HepG2 (cell line): ENCODE data around the gene FYB1. TPM values are rescaled to one million over a fixed set of nuclear protein-coding genes. Genes with fewer than 3 reads are reported as not detected.

Source experiments
- ATAC-seq: fragments of 200-7000 bp; cut with Tn5 transposase; 3 replicates; pipeline ENCODE4 v1.9.1; 2020; ENCODE audit warnings: mild to moderate bottlenecking, moderate library complexity
- BruUV-seq: library from RNA; stranded (reverse); fragments of 400-500 nt; replicated peaks from 2 replicates; lab custom pipeline; 2021; lab: Mats Ljungman, UMichigan
- CTCF ChIA-PET: fragments of 300-600 bp; formaldehyde crosslinking; extraction: SDS; loops from one replicate; lab custom pipeline; 2021; ENCODE audit warnings: low total read pairs, inconsistent platforms, low intra/inter-chr PET ratio; lab: Yijun Ruan, JAX
- POLR2A ChIA-PET: fragments of 350-600 bp; sonication (Branson Sonifier 250); formaldehyde crosslinking; loops from one replicate; lab custom pipeline; 2020; ENCODE audit warnings: antibody characterized with exemption, inconsistent platforms; lab: Yijun Ruan, JAX
- DNase-seq: peaks from one replicate; pipeline ENCODE4 v3.0.0-alpha.2; 2015; ENCODE audit warnings: low spot score
- FAIRE-seq: peaks from 3 replicates; lab custom pipeline; 2011; peaks lifted over from hg19 to GRCh38; lab: Jason Lieb, UNC
- H2AFZ ChIP-seq: one replicate; pipeline ENCODE4 v1.6.1; 2011; ENCODE audit warnings: low read length, inconsistent platforms
- H3K27ac ChIP-seq: fragments of 300-600 bp; 3 replicates; pipeline ENCODE4 v1.8.0; 2011; ENCODE audit warnings: mixed run types, mild to moderate bottlenecking, mixed read lengths, low read length, inconsistent platforms; ENCODE audit not compliant: insufficient read depth; ENCODE audit errors: extremely low read length
- H3K27me3 ChIP-seq, 2 experiments: fragments of 200-600 bp in 1 of 2; 2 replicates in 1 of 2; 3 replicates in 1 of 2; pipeline versions ENCODE4 v1.6.0 to v1.8.0; 2011; ENCODE audit warnings: low read length in 2 of 2, mild to moderate bottlenecking in 2 of 2, moderate library complexity in 2 of 2, inconsistent platforms in 1 of 2; ENCODE audit not compliant: insufficient read depth in 2 of 2, control insufficient read depth in 1 of 2
- H3K36me3 ChIP-seq, 2 experiments: fragments of 200-600 bp in 1 of 2; replicated peaks in 1 of 2; 2 replicates in 1 of 2; 3 replicates in 1 of 2; pipeline versions ENCODE4 v1.5.1 to v1.8.0; 2011; ENCODE audit warnings: low read length in 2 of 2, inconsistent platforms in 1 of 2; ENCODE audit not compliant: insufficient read depth in 2 of 2, control insufficient read depth in 1 of 2
- H3K4me1 ChIP-seq: 2 replicates; pipeline ENCODE4 v1.5.1; 2012; ENCODE audit warnings: low read length, inconsistent platforms; ENCODE audit not compliant: insufficient read depth
- H3K4me2 ChIP-seq: 2 replicates; pipeline ENCODE4 v1.6.0; 2011; ENCODE audit warnings: low read depth, low read length, inconsistent platforms
- H3K4me3 ChIP-seq, 3 experiments: fragments of 200-600 bp in 1 of 3; sonication (generic), shearing (Covaris generic) in 1 of 3; replicated peaks in 1 of 3; 2 replicates each; pipeline ENCODE4 v1.5.1; 2011 to 2016; ENCODE audit warnings: low read length in 3 of 3, inconsistent platforms in 2 of 3, low read depth in 2 of 3, mild to moderate bottlenecking in 2 of 3, control low read depth in 1 of 3, mixed read lengths in 1 of 3; ENCODE audit not compliant: insufficient read depth in 1 of 3
- H3K79me2 ChIP-seq: one replicate; pipeline ENCODE4 v1.6.1; 2011; ENCODE audit warnings: low read length, inconsistent platforms; ENCODE audit not compliant: insufficient read depth
- H3K9ac ChIP-seq: 2 replicates; pipeline ENCODE4 v1.6.0; 2011; ENCODE audit warnings: mild to moderate bottlenecking, low read depth, low read length, inconsistent platforms; ENCODE audit not compliant: insufficient read depth
- H3K9me3 ChIP-seq: 2 replicates; pipeline ENCODE4 v1.5.1; 2012; ENCODE audit warnings: mild to moderate bottlenecking, low read length
- H4K20me1 ChIP-seq: 2 replicates; pipeline ENCODE4 v1.6.0; 2011; ENCODE audit warnings: inconsistent platforms, mild to moderate bottlenecking, low read length, moderate library complexity; ENCODE audit not compliant: insufficient read depth
- ATF7-NPFF ChIP-seq: sonication (generic); formaldehyde crosslinking; IDR thresholded peaks from 2 replicates; pipeline ENCODE4 v1.8.1; 2023; ENCODE audit warnings: mild to moderate bottlenecking, low read depth, missing genetic modification reagents, moderate library complexity
- CEBPG ChIP-seq: IDR thresholded peaks from 2 replicates; pipeline ENCODE4 v1.6.1; 2016
- CTCF ChIP-seq: sonication (generic); formaldehyde crosslinking; IDR thresholded peaks from 2 replicates; pipeline ENCODE4 v1.5.0; 2020; ENCODE audit warnings: mild to moderate bottlenecking, missing genetic modification reagents, moderate library complexity
- GATAD2A ChIP-seq: IDR thresholded peaks from 2 replicates; pipeline ENCODE4 v1.6.1; 2016
- PPARG ChIP-seq: conservative IDR thresholded peaks from 2 replicates; pipeline ENCODE4 v1.6.1; 2016; ENCODE audit warnings: missing biosample characterization, missing genetic modification reagents
- RAD21 ChIP-seq: fragments of 450-650 bp; formaldehyde crosslinking; IDR thresholded peaks from 2 replicates; pipeline ENCODE4 v1.5.0; 2020; ENCODE audit warnings: mild to moderate bottlenecking
- RFXANK ChIP-seq: IDR thresholded peaks from 2 replicates; pipeline ENCODE4 v1.6.1; 2016
- RXRB ChIP-seq: IDR thresholded peaks from 2 replicates; pipeline ENCODE4 v1.6.1; 2016; ENCODE audit warnings: borderline replicate concordance, missing genetic modification reagents, missing compliant biosample characterization
- SMAD3 ChIP-seq: sonication (generic); formaldehyde crosslinking; IDR thresholded peaks from 2 replicates; pipeline ENCODE4 v1.4.0; 2020; ENCODE audit warnings: missing genetic modification reagents
- SMC3 ChIP-seq: IDR thresholded peaks from 2 replicates; pipeline ENCODE4 v1.6.1; 2011; ENCODE audit warnings: low read length, improper control_type of control experiment
- SRSF1 ChIP-seq: fragments of 200-400 bp; formaldehyde crosslinking; optimal IDR thresholded peaks from 2 replicates; pipeline ENCODE3; 2017; ENCODE audit warnings: mild to moderate bottlenecking, low read depth, low read length, moderate library complexity
- STAG1 ChIP-seq: sonication (generic); formaldehyde crosslinking; IDR thresholded peaks from 2 replicates; pipeline ENCODE4 v1.4.0; 2020; ENCODE audit warnings: missing genetic modification reagents
- THAP11 ChIP-seq: IDR thresholded peaks from 2 replicates; pipeline ENCODE4 v1.6.1; 2016; ENCODE audit warnings: missing biosample characterization, missing genetic modification reagents
- ZFP36L2 ChIP-seq: sonication (generic); formaldehyde crosslinking; IDR thresholded peaks from 2 replicates; pipeline ENCODE4 v1.4.0; 2020; ENCODE audit warnings: missing genetic modification reagents
- ZMYM4 ChIP-seq: sonication (generic); formaldehyde crosslinking; IDR thresholded peaks from 2 replicates; pipeline ENCODE4 v1.8.1; 2023; ENCODE audit warnings: mild to moderate bottlenecking, missing genetic modification reagents
- ZNF33A ChIP-seq: sonication (generic); formaldehyde crosslinking; IDR thresholded peaks from 2 replicates; pipeline ENCODE4 v1.5.1; 2020; ENCODE audit warnings: missing genetic modification reagents, mild to moderate bottlenecking, moderate library complexity, borderline replicate concordance
- WGBS: methylation state at CpG from one replicate; pipeline ENCODE4 v1.1.6; 2017; ENCODE audit warnings: low lambda C conversion rate; 5-methylcytosine and 5-hydroxymethylcytosine counted together
- in situ Hi-C: cut with HindIII; loops from 2 replicates; pipeline ENCODE4 v1.10.0; 2017; ENCODE audit warnings: low pct_unique_long_range_greater_than_20kb; ENCODE audit not compliant: extremely low pct_ligation_motif_present
- intact Hi-C: fragments of 100-400 bp; cut with micrococcal nuclease; formaldehyde crosslinking; loops from one replicate; pipeline ENCODE4 v1.10.0; 2022; ENCODE audit not compliant: unreplicated experiment
- polyA plus RNA-seq, 8 experiments: library from polyadenylated mRNA; depleted of rRNA in 3 of 8; stranded (reverse) in 7 of 8; unstranded in 1 of 8; fragments of >200 nt; fragmentation: Illumina TruSeq in 4 of 8; extraction: Trizol in 4 of 8; gene quantifications; 2 replicates each; pipeline versions ENCODE4 v1.2.1 to v1.2.3, GENCODE V29; 2011 to 2016; ENCODE audit warnings: low read depth in 4 of 8, missing spikeins in 1 of 8, mixed read lengths in 1 of 8; ENCODE audit not compliant: insufficient read depth in 1 of 8
- total RNA-seq, 5 experiments: library from RNA; depleted of rRNA; stranded (reverse); fragments of >200 nt; fragmentation: Illumina TruSeq; extraction: Trizol; gene quantifications; 2 replicates each; pipeline ENCODE4 v1.2.3, GENCODE V29; 2016; ENCODE audit warnings: low read depth in 1 of 5
- TF ChIP-seq, protein P1 (sequence below): IDR thresholded peaks from 2 replicates; pipeline ENCODE4 v1.6.1; 2016; ENCODE audit warnings: low read depth
- TF ChIP-seq, protein P2 (sequence below): IDR thresholded peaks from 2 replicates; pipeline ENCODE4 v1.6.1; 2012; ENCODE audit warnings: low read depth, low read length, improper control_type of control experiment
- TF ChIP-seq, protein P3 (sequence below): IDR thresholded peaks from 2 replicates; pipeline ENCODE4 v1.6.1; 2016; ENCODE audit warnings: missing biosample characterization, missing genetic modification reagents, low read depth

Gene FYB1
- total and polyA plus RNA-seq, 2 of the 13 experiments (the other 11 are each of a cell fraction or from before 2014, with no cell fraction given), result 0.03 TPM; not detected in 1

DNA sequence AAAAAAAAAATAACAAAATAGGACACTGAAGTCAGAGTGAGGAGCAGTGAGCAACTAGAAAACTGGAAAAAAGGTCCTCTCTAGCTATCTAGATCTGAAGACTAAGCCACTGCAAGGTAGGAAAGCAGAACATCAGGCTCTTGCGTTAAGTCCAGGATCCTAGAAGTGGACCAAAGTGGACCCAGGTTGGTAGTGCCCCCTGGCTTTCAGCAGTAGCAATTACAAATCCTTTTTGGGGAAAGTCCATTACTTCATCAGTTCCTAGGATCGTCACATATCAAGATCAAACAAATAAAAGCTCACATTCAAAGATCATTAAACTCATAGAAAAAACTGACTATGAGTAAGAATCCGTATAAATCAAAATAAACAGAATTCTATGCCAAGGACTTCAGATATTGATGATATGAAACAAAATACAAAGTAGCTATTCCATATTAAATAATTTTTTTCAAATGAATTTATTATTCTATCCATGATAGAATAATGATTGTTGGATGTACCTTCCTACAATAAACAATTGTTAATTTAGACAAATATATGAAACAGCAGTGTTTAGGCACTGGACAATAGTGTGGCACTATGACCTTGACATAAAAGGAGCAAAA lies 138.7 kb downstream of the FYB1 start:
- Histone ChIP-seq H3K27ac (no peak overlapping the region), H3K4me2 (peak overlapping the region; percentile 55), H3K4me3 (no peak overlapping the region; a peak in 1 of 6 replicates), H3K9me3 (no peaks in the 10 kb centered on the region), H4K20me1 (no peaks in the 10 kb centered on the region), H3K4me1 (peaks cover 16% of the 10 kb centered on the region), H3K36me3 (no peaks in the 10 kb centered on the region), H3K27me3 (no peaks in the 10 kb centered on the region), H3K79me2 (no peaks in the 10 kb centered on the region), H2AFZ (peak overlapping the region; percentile 9), H3K9ac (no peak overlapping the region)
- POLR2A ChIA-PET, result interaction anchor here (1.1 kb wide), 1 partner anchor 20 kb away, joined by 3 read pairs; no protein-coding TSS in a partner anchor
- CTCF ChIA-PET, result interaction anchor here (1.8 to 1.9 kb wide), 2 partner anchors 75 to 86 kb away, joined by 7 to 19 read pairs; no protein-coding TSS in a partner anchor
- FAIRE-seq (peak; percentile 74), ATAC-seq (peak; percentile 80), DNase-seq (peak; percentile 56)
- in situ Hi-C loops (no loop called here), intact Hi-C loops (loop anchor here (1.0 kb wide), 2 partner anchors 75 to 86 kb away; no protein-coding TSS in a partner anchor)
- no TSS peak for BruUV-seq
- WGBS, result 8% methylated on average over 3 of the region's 3 CpGs
- TF ChIP-seq ZNF33A (CRISPR knock-in tag) (no peak), SMC3 (peak; percentile 84), PPARG (CRISPR knock-in tag) (peak; percentile 54; the same call in 1 of the 2 replicates), SRSF1 (no peak), RXRB (0 out of 2 replicates have a peak, but pooled peaks have one; percentile 14), CEBPG (CRISPR knock-in tag) (peak; percentile 23; the same call in 1 of the 2 replicates), SMAD3 (CRISPR knock-in tag) (0 out of 2 replicates have a peak, but pooled peaks have one; percentile 23), GATAD2A (CRISPR knock-in tag) (0 out of 2 replicates have a peak, but pooled peaks have one; percentile 33), ATF7-NPFF (CRISPR knock-in tag) (no peak), RAD21 (CRISPR knock-in tag) (peak; percentile 36; the same call in 1 of the 2 replicates), THAP11 (CRISPR knock-in tag) (0 out of 2 replicates have a peak, but pooled peaks have one; percentile 28), ZFP36L2 (CRISPR knock-in tag) (no peak), RFXANK (0 out of 2 replicates have a peak, but pooled peaks have one; percentile 34), STAG1 (CRISPR knock-in tag) (peak; percentile 76), ZMYM4 (0 out of 2 replicates have a peak, but pooled peaks have one; percentile 40), CTCF (CRISPR knock-in tag) (peak; percentile 81)
- TF ChIP-seq, protein P1, sequence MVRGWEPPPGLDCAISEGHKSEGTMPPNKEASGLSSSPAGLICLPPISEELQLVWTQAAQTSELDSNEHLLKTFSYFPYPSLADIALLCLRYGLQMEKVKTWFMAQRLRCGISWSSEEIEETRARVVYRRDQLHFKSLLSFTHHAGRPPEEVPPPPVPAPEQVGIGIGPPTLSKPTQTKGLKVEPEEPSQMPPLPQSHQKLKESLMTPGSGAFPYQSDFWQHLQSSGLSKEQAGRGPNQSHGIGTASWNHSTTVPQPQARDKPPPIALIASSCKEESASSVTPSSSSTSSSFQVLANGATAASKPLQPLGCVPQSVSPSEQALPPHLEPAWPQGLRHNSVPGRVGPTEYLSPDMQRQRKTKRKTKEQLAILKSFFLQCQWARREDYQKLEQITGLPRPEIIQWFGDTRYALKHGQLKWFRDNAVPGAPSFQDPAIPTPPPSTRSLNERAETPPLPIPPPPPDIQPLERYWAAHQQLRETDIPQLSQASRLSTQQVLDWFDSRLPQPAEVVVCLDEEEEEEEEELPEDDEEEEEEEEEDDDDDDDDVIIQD (CRISPR knock-in tag), result no peak
- TF ChIP-seq, protein P2, sequence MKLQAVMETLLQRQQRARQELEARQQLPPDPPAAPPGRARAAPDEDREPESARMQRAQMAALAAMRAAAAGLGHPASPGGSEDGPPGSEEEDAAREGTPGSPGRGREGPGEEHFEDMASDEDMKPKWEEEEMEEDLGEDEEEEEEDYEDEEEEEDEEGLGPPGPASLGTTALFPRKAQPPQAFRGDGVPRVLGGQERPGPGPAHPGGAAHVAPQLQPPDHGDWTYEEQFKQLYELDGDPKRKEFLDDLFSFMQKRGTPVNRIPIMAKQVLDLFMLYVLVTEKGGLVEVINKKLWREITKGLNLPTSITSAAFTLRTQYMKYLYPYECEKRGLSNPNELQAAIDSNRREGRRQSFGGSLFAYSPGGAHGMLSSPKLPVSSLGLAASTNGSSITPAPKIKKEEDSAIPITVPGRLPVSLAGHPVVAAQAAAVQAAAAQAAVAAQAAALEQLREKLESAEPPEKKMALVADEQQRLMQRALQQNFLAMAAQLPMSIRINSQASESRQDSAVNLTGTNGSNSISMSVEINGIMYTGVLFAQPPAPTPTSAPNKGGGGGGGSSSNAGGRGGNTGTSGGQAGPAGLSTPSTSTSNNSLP, result 0 out of 2 replicates have a peak, but pooled peaks have one; percentile 28
- TF ChIP-seq, protein P3, sequence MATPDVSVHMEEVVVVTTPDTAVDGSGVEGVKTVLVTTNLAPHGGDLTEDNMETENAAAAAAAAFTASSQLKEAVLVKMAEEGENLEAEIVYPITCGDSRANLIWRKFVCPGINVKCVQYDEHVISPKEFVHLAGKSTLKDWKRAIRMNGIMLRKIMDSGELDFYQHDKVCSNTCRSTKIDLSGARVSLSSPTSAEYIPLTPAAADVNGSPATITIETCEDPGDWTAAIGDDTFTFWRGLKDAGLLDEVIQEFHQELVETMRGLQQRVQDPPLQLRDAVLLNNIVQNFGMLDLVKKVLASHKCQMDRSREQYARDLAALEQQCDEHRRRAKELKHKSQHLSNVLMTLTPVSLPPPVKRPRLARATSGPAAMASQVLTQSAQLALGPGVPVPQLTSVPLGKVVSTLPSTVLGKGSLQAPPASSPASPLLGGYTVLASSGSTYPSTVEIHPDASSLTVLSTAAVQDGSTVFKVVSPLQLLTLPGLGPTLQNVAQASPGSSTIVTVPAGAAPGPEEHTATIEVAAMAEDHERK, result no peak
